ENCODE data around the gene TBL1X. TPM values are rescaled to one million over a fixed set of nuclear protein-coding genes. Genes with fewer than 3 reads are reported as not detected.

Gene TBL1X
- total RNA-seq, 4 donors from 2014 or later, result 15.0 to 19.4 (median 16.3) TPM

DNA sequence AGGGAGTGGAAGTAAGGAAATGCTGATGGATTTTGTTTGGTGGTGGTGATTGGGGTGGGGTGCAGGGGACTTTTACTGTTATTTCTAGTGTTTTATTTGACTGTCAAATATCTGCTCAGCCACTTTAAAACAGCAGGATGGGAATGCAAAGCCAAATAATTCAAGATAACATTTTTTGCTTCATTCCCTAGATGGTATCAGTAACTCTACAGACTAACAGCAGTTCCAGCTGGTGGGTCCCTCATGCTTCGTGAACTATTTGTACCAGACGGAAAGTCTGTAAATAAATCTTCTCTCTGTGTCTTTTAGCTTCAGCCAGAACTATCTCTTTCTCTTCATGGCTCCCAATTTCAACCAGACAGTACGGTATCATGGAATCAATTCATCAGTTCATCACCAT lies 273.3 kb downstream of the TBL1X start:
- TF ChIP-seq, protein P1, sequence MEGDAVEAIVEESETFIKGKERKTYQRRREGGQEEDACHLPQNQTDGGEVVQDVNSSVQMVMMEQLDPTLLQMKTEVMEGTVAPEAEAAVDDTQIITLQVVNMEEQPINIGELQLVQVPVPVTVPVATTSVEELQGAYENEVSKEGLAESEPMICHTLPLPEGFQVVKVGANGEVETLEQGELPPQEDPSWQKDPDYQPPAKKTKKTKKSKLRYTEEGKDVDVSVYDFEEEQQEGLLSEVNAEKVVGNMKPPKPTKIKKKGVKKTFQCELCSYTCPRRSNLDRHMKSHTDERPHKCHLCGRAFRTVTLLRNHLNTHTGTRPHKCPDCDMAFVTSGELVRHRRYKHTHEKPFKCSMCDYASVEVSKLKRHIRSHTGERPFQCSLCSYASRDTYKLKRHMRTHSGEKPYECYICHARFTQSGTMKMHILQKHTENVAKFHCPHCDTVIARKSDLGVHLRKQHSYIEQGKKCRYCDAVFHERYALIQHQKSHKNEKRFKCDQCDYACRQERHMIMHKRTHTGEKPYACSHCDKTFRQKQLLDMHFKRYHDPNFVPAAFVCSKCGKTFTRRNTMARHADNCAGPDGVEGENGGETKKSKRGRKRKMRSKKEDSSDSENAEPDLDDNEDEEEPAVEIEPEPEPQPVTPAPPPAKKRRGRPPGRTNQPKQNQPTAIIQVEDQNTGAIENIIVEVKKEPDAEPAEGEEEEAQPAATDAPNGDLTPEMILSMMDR (IDR thresholded peaks at IDR 0.05; ENCODE audit: low read depth), result no peak

- TF ChIP-seq, protein P1 (IDR thresholded peaks at IDR 0.05; ENCODE audit: low read depth), result no peak
These were observed 274.3 kb downstream of the TBL1X start for GRCh38 chrX:9739130-9739529.

GRCh38 chrX:9745417-9746115 lies 280.7 kb downstream of the TBL1X start:
- TF ChIP-seq, protein P1 (IDR thresholded peaks at IDR 0.05; ENCODE audit: low read depth), result no peak

DNA sequence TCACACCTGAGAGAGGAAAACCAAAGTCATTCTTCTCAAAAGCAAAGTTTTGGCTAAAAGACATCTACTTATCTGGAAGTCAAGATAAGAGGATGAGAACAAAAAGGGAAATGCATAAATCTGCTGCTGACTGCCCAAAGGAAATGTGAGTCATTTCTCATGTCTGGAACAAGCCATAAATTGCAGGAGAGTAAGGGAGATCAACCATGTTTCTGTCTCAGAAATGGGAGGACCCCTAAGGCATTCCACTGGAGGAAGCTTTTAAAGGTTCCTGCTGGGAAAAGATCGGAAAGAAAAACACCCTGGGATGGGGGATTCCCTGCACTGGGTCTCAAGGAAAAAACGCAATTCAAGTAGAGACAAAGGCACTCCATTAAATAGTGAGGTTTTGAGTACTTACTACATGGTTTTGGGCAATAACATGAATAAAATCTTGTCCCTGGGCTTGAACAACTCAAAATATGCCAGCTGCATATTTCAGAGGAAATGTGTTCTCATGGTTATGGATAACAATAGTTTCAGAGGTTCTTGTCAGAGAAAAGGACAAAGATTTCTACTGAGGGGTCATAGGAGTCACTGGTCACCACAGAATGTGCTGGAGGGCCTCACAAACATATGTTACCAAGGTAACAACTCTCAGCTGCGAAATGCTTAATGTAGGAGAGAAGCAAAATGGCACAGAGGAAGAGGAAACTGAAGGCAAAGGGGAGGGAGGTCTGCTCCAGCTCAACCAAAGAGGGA lies 281.5 kb downstream of the TBL1X start:
- TF ChIP-seq, protein P1 (IDR thresholded peaks at IDR 0.05; ENCODE audit: low read depth), result no peak

DNA sequence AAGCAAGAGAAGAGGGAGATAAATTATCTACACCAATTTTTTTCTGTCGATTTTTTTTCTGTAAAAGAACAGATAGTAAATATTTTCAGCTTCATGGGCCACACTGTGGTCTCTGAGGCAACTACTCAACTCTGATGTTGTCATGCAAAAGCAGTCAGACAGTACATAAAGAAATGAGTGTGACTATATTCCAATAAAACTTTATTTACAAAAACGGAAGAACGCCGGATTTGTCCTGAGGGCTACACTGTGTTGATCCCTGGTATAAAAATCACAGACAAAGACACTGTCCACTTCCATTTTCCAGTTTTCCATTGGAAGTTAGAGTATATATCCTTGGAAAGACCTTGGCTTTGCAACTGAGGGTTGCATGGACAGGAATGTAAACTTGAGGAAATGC lies 282.8 kb downstream of the TBL1X start:
- TF ChIP-seq, protein P1 (IDR thresholded peaks at IDR 0.05; ENCODE audit: low read depth), result no peak

DNA sequence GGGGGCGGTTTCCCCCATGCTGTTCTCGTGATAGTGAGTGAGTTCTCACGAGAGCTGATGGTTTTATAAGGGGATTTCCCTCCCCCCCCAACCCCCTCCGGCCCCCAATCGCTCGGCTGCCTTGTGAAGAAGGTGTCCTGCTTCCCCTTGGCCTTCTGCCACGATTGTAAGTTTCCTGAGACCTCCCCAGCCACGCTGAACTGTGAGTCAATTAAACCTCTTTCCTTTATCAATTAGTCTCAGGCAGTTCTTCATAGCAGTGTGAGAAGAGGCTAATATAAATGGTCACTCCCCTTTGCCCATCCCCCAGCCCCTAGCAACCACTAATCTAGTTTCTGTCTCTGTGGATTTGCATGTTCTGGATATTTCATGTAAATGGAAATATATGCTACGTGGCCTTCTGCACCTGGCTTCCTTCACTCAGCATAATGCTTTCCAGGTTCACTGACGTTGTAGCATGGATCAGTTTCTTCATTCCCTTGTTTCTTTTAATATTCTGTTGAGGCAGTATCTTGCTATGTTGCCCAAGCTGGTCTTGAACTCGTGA lies 284.4 kb downstream of the TBL1X start:
- TF ChIP-seq, protein P1 (IDR thresholded peaks at IDR 0.05; ENCODE audit: low read depth), result no peak

DNA sequence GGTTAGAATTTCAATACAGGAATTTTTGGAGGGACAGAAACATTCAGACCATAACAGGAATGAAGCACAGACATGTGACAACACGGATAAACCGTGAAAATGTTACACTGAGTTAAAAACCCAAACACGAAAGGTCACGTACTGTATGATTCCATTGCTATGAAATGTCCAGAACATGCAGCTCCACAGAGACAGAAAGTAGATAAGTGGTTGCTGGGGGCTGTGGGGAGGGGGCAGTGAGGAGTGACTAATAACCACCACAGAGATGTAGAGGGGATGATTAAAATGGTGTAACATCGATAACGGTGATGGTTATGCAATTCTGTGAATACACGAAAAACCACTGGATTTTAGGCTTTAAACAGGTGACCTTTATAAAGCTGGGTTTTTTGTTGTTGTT lies 292.5 kb downstream of the TBL1X start:
- TF ChIP-seq, protein P1 (IDR thresholded peaks at IDR 0.05; ENCODE audit: low read depth), result no peak

All from subcutaneous adipose tissue (tissue), 4 donors.